GM12865 (cell line): ENCODE measurements around the gene EYA4.

ENCODE experiments used
- DNase-seq: peaks from one replicate; pipeline ENCODE4 v3.0.0; 2010; ENCODE audit warnings: low read depth
- H3K4me3 ChIP-seq: 2 replicates; pipeline ENCODE4 v1.5.1; 2011; ENCODE audit warnings: mild to moderate bottlenecking, low read depth, low read length, control low read depth
- TF ChIP-seq, protein P1 (sequence below): IDR thresholded peaks from 2 replicates; pipeline ENCODE4 v1.5.1; 2011; ENCODE audit warnings: low read length, control low read depth, low read depth, inconsistent platforms; ENCODE audit not compliant: insufficient read depth; ENCODE audit errors: missing control alignments

Gene EYA4

DNA sequence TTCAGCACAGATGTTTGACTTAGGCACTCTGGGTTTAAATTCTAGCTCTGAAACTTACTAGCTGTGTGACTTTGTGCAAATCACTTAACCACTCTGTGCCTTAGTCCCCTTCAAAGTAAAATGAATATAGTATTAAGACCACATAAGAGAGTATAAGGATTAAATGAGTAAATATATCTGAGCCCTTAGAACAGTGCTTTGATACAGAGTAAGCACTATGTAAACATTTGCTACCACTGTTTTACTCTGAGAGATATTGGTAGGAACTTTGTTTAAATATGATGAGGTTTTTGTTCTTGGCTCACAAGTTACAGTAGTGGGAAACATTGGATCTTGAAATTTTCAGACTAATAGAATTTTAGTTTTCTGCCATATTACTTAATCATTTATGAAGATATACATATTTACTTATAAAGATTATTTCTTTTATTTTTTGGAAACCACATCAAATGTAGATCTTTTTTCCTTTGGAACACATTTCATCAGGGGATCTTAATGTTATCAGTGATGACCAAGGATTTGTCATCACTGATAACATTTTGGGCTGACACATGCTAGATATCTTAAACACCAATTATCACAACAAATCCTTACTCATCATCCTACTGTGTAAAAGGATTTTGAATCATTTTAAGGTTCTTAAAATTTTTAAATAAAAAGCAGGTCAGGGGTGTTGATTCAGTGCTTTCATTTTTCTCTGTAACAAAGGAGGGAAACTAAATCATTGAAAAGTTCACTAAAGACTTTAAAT is 226.2 kb downstream of the EYA4 start:
- TF ChIP-seq, protein P1, sequence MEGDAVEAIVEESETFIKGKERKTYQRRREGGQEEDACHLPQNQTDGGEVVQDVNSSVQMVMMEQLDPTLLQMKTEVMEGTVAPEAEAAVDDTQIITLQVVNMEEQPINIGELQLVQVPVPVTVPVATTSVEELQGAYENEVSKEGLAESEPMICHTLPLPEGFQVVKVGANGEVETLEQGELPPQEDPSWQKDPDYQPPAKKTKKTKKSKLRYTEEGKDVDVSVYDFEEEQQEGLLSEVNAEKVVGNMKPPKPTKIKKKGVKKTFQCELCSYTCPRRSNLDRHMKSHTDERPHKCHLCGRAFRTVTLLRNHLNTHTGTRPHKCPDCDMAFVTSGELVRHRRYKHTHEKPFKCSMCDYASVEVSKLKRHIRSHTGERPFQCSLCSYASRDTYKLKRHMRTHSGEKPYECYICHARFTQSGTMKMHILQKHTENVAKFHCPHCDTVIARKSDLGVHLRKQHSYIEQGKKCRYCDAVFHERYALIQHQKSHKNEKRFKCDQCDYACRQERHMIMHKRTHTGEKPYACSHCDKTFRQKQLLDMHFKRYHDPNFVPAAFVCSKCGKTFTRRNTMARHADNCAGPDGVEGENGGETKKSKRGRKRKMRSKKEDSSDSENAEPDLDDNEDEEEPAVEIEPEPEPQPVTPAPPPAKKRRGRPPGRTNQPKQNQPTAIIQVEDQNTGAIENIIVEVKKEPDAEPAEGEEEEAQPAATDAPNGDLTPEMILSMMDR: no peak
- H3K4me3 ChIP-seq: no peak overlapping the region
- no peak for DNase-seq

DNA sequence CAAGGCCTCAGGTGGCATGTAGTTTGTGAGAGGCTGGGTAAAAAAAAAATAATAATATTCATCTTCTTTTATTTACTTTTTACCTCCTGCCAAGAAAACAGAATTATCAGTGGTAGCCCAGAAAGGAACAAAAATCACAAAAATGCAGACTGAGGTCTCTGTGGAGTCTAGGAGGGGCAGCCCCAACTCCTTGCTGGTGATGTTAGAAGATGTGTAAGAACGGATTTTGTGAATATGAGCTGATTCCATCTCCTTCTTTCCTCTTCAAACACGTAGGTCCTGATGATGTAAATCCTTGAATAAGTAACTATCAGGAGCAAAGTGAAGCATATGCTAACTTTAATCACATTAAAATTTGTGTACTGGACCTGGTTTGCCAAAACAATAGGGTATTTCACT is 226.8 kb downstream of the EYA4 start:
- TF ChIP-seq, protein P1: no peak
- no peak overlapping the region for H3K4me3 ChIP-seq
- DNase-seq: no peak

DNA sequence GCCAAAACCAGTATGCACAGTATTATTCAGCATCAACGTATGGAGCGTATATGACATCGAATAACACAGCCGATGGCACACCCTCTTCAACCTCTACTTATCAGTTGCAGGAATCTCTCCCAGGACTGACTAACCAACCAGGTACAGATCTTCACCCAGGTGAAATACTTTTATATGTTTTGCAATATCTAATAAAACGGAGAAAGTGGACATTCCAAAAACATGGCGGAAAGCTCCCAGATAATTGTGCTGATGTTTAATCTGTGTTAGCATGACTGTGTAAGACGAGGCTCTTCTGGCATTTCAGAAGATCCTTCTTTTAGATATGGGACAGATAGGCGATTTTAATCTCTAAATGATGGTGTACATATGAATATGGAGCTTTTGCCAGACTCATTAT is 227.4 kb downstream of the EYA4 start:
- no peak for DNase-seq
- TF ChIP-seq, protein P1: no peak
- H3K4me3 ChIP-seq: no peak overlapping the region

DNA sequence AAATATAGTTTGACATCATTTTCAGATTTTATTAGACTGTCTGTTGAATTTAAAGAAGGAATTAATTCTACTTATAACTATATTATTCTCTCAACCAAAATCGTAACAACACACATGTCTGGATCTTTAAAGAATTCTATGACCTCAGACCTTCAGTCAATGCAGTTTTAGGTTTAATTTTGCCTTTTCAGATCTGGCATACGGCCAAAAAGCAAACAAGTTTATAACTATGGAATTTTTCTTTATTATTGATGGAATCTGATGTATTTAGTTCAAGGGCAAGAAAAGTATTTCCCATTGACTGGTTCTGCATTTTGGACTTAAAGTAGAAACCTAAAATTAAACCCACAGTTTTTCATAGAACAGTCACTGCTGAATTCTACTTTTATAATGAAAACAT is 233.4 kb downstream of the EYA4 start:
- DNase-seq: no peak
- TF ChIP-seq, protein P1: no peak
- no peak overlapping the region for H3K4me3 ChIP-seq

DNA sequence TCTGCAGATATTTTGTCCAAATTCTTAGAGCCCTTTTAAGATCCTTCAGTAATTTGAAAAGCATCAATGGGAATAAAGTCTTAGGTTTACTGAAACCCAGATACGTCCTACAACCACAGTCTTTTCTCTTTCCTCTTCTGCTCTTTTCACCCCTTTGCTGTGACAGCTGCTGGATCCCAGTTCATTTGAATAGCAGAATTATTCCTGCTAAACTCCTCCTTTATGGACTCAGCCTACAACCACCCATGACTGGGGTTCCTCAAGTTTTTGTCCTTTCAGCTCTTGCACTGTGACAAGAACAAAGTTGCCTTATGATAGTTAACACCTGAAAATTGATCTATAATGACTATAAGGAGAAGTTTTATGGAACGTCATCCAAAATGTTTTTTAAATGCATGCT is 237.5 kb downstream of the EYA4 start:
- TF ChIP-seq, protein P1: no peak
- H3K4me3 ChIP-seq: no peak overlapping the region
- DNase-seq: no peak

DNA sequence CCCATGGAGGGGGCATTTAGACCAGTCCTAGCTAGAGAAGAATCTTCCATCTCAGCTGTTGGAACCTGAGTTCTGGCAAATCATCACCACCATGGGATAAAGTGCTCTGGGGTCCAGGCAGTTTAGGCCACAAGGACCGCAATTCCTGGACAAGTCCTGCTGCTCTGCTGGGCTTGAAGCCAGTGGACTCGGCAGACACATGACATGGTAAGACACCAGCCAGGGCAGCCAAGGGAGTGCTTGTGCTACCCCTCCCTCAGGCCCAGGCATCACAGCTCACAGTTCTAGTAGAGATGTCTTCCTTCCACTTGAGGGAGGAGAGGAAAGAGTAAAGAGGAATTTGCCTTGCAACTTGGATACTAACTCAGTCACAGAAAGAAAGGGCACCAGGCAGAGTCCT is 246.0 kb downstream of the EYA4 start:
- no peak for DNase-seq
- H3K4me3 ChIP-seq: no peak overlapping the region
- TF ChIP-seq, protein P1: no peak
